CD4-positive, alpha-beta T cell (primary cell): ENCODE results near the gene FBLN1. TPM values are rescaled to one million over a fixed set of nuclear protein-coding genes. Genes with fewer than 3 reads are reported as not detected.

Experiments used
- ATAC-seq: fragments of 200-7000 bp; cut with Tn5 transposase; one replicate; pipeline ENCODE4 v1.10.0; 2022; ENCODE audit warnings: mild to moderate bottlenecking; ENCODE audit not compliant: poor library complexity
- CTCF ChIA-PET: fragments of 350-600 bp; sonication (Branson Sonifier 250); formaldehyde crosslinking; loops from one replicate; lab custom pipeline; 2021; ENCODE audit warnings: antibody characterized with exemption, inconsistent platforms; lab: Charles Lee
- POLR2A ChIA-PET: fragments of 350-600 bp; sonication (Branson Sonifier 250); formaldehyde crosslinking; loops from one replicate; lab custom pipeline; 2021; ENCODE audit warnings: antibody characterized with exemption, inconsistent platforms; lab: Charles Lee
- DNase-seq, 14 experiments: peaks; one replicate each; pipeline ENCODE4 v3.0.0-alpha.2; 2013 to 2020; ENCODE audit warnings: mixed read lengths in 2 of 14
- H3K27ac ChIP-seq, 2 donors: one replicate each; pipeline versions ENCODE4 v1.5.1 to v1.7.0; 2013; ENCODE audit warnings: low read length in 2 of 2, low read depth in 1 of 2, mild to moderate bottlenecking in 1 of 2
- H3K27me3 ChIP-seq, 2 experiments: 1 replicate in 1 of 2; 2 replicates in 1 of 2; pipeline versions ENCODE4 v1.6.1 to v1.7.0; 2013; ENCODE audit warnings: low read length in 2 of 2, control low read depth in 1 of 2, mild to moderate bottlenecking in 1 of 2, moderate library complexity in 1 of 2; ENCODE audit not compliant: insufficient read depth in 2 of 2, control insufficient read depth in 1 of 2
- H3K36me3 ChIP-seq: one replicate; pipeline ENCODE4 v1.6.1; 2013; ENCODE audit warnings: low read length, control low read depth; ENCODE audit not compliant: insufficient read depth
- H3K4me1 ChIP-seq: one replicate; pipeline ENCODE4 v1.6.1; 2013; ENCODE audit warnings: low read length, control low read depth; ENCODE audit not compliant: insufficient read depth
- H3K4me3 ChIP-seq: one replicate; pipeline ENCODE4 v1.5.1; 2013; ENCODE audit warnings: mild to moderate bottlenecking, low read length, moderate library complexity
- H3K9me3 ChIP-seq, 2 experiments: 1 replicate in 1 of 2; 2 replicates in 1 of 2; pipeline versions ENCODE4 v1.6.1 to v1.7.0; 2013; ENCODE audit warnings: low read length in 2 of 2, mild to moderate bottlenecking in 2 of 2, control low read depth in 1 of 2, moderate library complexity in 1 of 2; ENCODE audit not compliant: control insufficient read depth in 1 of 2, insufficient read depth in 1 of 2
- H3K27ac Mint-ChIP-seq: one replicate; pipeline ENCODE4 v1.8.0; 2020; ENCODE audit warnings: mixed read lengths
- H3K27me3 Mint-ChIP-seq: one replicate; pipeline ENCODE4 v1.8.0; 2021; ENCODE audit warnings: mixed read lengths
- H3K36me3 Mint-ChIP-seq: one replicate; pipeline ENCODE4 v1.8.0; 2021; ENCODE audit warnings: low read depth, mixed read lengths
- H3K4me1 Mint-ChIP-seq: one replicate; pipeline ENCODE4 v1.8.0; 2021; ENCODE audit warnings: low read depth, mixed read lengths
- H3K4me3 Mint-ChIP-seq: one replicate; pipeline ENCODE4 v1.8.0; 2020; ENCODE audit warnings: mild to moderate bottlenecking, mixed read lengths
- H3K9me3 Mint-ChIP-seq: one replicate; pipeline ENCODE4 v1.8.0; 2020; ENCODE audit warnings: mixed read lengths
- CTCF ChIP-seq: fragments of 200-600 bp; IDR thresholded peaks from one replicate; pipeline ENCODE4 v1.8.0; 2022; ENCODE audit warnings: antibody characterized with exemption, mild to moderate bottlenecking
- intact Hi-C, 2 experiments: fragments of 100-400 bp; cut with DNase I in 1 of 2; cut with micrococcal nuclease in 1 of 2; formaldehyde crosslinking; loops; one replicate each; pipeline versions ENCODE4 v1.15.1 to v1.9.0; 2023 to 2025; cut with DNase I, micrococcal nuclease
- total RNA-seq, 174 experiments: library from RNA in 2 of 174; stranded (reverse) in 2 of 174; gene quantifications; one replicate each; pipeline ENCODE4 v1.2.3 and lab custom pipeline; 2021 to 2026

FBLN1 gene
- total RNA-seq, 2 experiments from 2014 or later, result not detected

- no peaks in the 10 kb centered on the region for H3K36me3 Mint-ChIP-seq
- H3K27ac ChIP-seq, result no peak overlapping the region
- peaks cover 0 to 32% of the 10 kb centered on the region in 2 experiments for H3K9me3 ChIP-seq
- H3K4me3 Mint-ChIP-seq, result no peak overlapping the region
- ChIA-PET CTCF (no interaction called here), POLR2A (no interaction called here)
- H3K27ac Mint-ChIP-seq, result no peak overlapping the region
- ATAC-seq, result no peak
- no peaks in the 10 kb centered on the region for H3K9me3 Mint-ChIP-seq
- no peak for DNase-seq
- no peak overlapping the region for H3K4me3 ChIP-seq
- H3K27me3 Mint-ChIP-seq, result peaks cover 4% of the 10 kb centered on the region
- H3K36me3 ChIP-seq, result no peaks in the 10 kb centered on the region
- intact Hi-C loops, result no loop called here
- H3K27me3 ChIP-seq, result peaks cover 0 to 2% of the 10 kb centered on the region in 2 experiments
- peaks cover 16% of the 10 kb centered on the region for H3K4me1 ChIP-seq
- H3K4me1 Mint-ChIP-seq, result peaks cover 11% of the 10 kb centered on the region
- no peak for TF ChIP-seq CTCF
These were observed 82.1 kb downstream of the FBLN1 start for GRCh38 chr22:45584621-45585436.

GRCh38 chr22:45585437-45585755 lies 82.7 kb downstream of the FBLN1 start:
- Mint-ChIP-seq H3K4me1 (peaks cover 11% of the 10 kb centered on the region), H3K36me3 (no peaks in the 10 kb centered on the region), H3K9me3 (no peaks in the 10 kb centered on the region), H3K4me3 (no peak overlapping the region), H3K27me3 (peaks cover 4% of the 10 kb centered on the region), H3K27ac (no peak overlapping the region)
- no peak for TF ChIP-seq CTCF
- no peaks in the 10 kb centered on the region for H3K36me3 ChIP-seq
- peaks cover 0 to 2% of the 10 kb centered on the region in 2 experiments for H3K27me3 ChIP-seq
- no peak overlapping the region for H3K4me3 ChIP-seq
- no peak for ATAC-seq
- DNase-seq, result no peak
- peaks cover 0 to 38% of the 10 kb centered on the region in 2 experiments for H3K9me3 ChIP-seq
- H3K4me1 ChIP-seq, result peaks cover 16% of the 10 kb centered on the region
- ChIA-PET POLR2A (no interaction called here), CTCF (no interaction called here)
- intact Hi-C loops, result no loop called here
- no peak overlapping the region for H3K27ac ChIP-seq

- Histone ChIP-seq H3K27me3 (peaks cover 0 to 2% of the 10 kb centered on the region in 2 experiments), H3K27ac (no peak overlapping the region), H3K36me3 (no peaks in the 10 kb centered on the region), H3K4me1 (peaks cover 16% of the 10 kb centered on the region), H3K9me3 (peaks cover 0 to 38% of the 10 kb centered on the region in 2 experiments), H3K4me3 (no peak overlapping the region)
- H3K4me3 Mint-ChIP-seq, result no peak overlapping the region
- no peaks in the 10 kb centered on the region for H3K36me3 Mint-ChIP-seq
- no peak for ATAC-seq
- ChIA-PET POLR2A (no interaction called here), CTCF (no interaction called here)
- TF ChIP-seq CTCF, result no peak
- peaks cover 11% of the 10 kb centered on the region for H3K4me1 Mint-ChIP-seq
- intact Hi-C loops, result no loop called here
- DNase-seq, result no peak
- no peak overlapping the region for H3K27ac Mint-ChIP-seq
- H3K9me3 Mint-ChIP-seq, result no peaks in the 10 kb centered on the region
- peaks cover 4% of the 10 kb centered on the region for H3K27me3 Mint-ChIP-seq
These were observed 83.4 kb downstream of the FBLN1 start for GRCh38 chr22:45585946-45586540.
